Bladder microvascular endothelial cell (primary cell): ENCODE results near the gene MID1. TPM values are rescaled to one million over a fixed set of nuclear protein-coding genes. Genes with fewer than 3 reads are reported as not detected.

Experiments used
- total RNA-seq: library from RNA; depleted of rRNA; stranded (reverse); fragments of >200 nt; gene quantifications from 2 replicates; pipeline ENCODE4 v1.2.3, GENCODE V29; 2014

MID1 gene
- 11.5 and 95.0 TPM in 2 replicates for total RNA-seq

GRCh38 chrX:10620121-10620699 is at the start of gene MID1:
TSS of gene MID1 (minus strand) at chrX:10620585. CDS start at chrX:10567547, 53,038 bp downstream.

